Germinal center (tissue), 1 donor: Measurements from ENCODE around the gene ANKS6.
"Not testable (repeated sequence)": the region's sequence is repeated elsewhere in the genome, so short reads cannot be mapped to it uniquely, and the experiment has no call there.

ENCODE experiments used
- DNase-seq: peaks from one replicate; pipeline ENCODE4 v3.0.0; 2012; ENCODE audit warnings: mixed read lengths, low spot score

ANKS6 gene

GRCh38 chr9:98702835-98703380 is 93.4 kb downstream of the ANKS6 start:
- DNase-seq = no peak

DNA sequence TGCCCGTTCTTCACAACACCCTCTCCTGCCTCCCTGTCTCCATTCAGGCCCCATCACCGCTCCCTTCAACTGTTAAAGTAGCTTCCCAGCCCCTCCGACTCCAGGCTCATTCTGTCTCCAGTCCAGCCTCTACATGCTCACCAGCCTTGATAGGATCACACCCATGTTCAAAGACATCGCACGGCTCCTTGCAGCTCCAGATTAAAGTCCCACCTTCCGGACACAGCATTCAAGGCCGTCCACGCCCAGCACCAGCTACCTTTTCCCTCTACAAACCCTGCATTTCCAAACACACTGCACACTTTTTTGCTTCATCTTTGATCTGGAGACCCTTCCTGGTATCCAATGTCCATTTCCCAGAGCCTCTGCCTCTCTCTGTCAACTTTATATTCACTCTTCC is 94.0 kb downstream of the ANKS6 start:
- DNase-seq = no peak

GRCh38 chr9:98701576-98701975 is 94.8 kb downstream of the ANKS6 start:
- no peak for DNase-seq

GRCh38 chr9:98700801-98701200 is 95.6 kb downstream of the ANKS6 start:
- no peak for DNase-seq

GRCh38 chr9:98698856-98699255 is 97.5 kb downstream of the ANKS6 start:
- no peak for DNase-seq

GRCh38 chr9:98694943-98695342 is 101.4 kb downstream of the ANKS6 start:
- DNase-seq = no peak

DNA sequence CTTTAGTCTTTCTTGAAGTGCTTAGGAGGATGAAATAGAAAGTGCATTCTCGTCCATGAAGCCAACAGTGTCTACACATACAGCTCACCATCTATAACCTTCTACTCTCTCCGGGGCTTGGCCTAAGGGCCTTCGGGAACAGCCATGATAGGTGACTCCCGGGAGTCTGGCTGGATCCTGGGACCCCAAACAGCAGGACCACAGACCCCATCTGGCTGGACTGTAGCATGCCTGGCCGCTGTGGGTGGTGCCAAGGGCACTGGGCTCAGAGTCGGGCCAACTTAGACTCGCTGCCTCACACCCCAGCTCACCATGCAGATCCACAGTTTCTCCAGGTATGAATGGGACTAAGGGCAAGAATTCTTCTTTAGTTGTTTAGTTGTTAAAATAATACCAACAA is 104.0 kb downstream of the ANKS6 start:
- DNase-seq = no peak

DNA sequence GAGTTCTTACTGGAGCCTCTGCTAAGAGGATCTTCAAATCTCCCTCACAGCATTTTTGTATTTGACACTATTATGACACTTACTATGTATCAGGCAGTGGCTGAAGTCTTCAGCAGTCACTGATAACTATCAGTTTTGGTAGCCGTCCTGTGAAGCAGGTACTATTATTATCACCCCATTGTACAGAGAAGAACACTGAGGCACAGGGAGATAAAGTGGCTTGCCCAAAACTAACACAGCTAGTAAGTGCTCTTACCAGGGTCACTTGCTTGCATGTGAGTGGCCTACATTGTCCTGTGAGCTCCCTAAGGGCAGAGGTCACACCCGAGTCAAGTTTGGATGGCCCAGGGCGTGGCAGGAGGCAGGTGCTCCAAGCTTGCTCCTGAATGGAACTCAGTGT is 104.5 kb downstream of the ANKS6 start:
- no peak for DNase-seq

DNA sequence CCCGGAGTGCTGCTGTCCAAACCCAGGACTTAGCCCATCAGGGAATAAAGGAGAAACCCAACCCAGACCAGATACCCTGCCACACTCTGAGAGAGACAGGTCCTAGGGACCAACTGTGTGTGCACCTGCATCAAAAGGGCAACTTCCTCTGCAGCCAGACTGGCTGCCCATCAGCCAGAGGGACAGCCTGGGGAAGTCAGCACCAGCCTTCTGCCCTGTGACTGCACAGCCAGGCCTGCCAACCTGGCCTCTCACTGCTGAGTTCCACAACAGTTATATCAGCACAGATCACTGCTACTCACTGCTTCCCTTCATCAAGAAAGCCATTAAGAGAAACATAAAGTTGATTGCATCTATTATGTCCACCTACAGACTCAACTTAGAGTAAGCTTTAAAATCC is 105.7 kb downstream of the ANKS6 start:
- DNase-seq = no peak

- DNase-seq = no peak
Observed at GRCh38 chr9:98688710-98689495, 107.5 kb downstream of the ANKS6 start.

GRCh38 chr9:98687911-98688310 is 108.4 kb downstream of the ANKS6 start:
- DNase-seq = no peak

- no peak for DNase-seq
Observed at GRCh38 chr9:98686961-98687855, 109.1 kb downstream of the ANKS6 start.

GRCh38 chr9:98684816-98685215 is 111.5 kb downstream of the ANKS6 start:
- not testable (repeated sequence) for DNase-seq
